CD4-positive, CD25-positive, alpha-beta regulatory T cell (primary cell): Measurements from ENCODE around the gene SRF. TPM values are rescaled to one million over a fixed set of nuclear protein-coding genes. Genes with fewer than 3 reads are reported as not detected.

Source experiments
- ATAC-seq, 2 donors: fragments of 150-1000 bp; cut with Tn5 transposase; one replicate each; pipeline ENCODE4 v1.10.0; 2021; ENCODE audit warnings: low read depth in 2 of 2, moderate number of reproducible peaks in 2 of 2, moderate library complexity in 1 of 2
- DNase-seq, 3 donors: peaks; one replicate each; pipeline versions ENCODE4 v3.0.0 to v3.0.0-alpha.2; 2012 to 2022; ENCODE audit warnings: mixed read lengths in 1 of 3
- H3K27ac ChIP-seq: one replicate; pipeline ENCODE4 v1.7.0; 2013; ENCODE audit warnings: mild to moderate bottlenecking, low read length; ENCODE audit not compliant: insufficient read depth, poor library complexity, severe bottlenecking
- H3K27me3 ChIP-seq: one replicate; pipeline ENCODE4 v1.7.0; 2013; ENCODE audit warnings: low read length; ENCODE audit not compliant: control insufficient read depth, insufficient read depth
- H3K36me3 ChIP-seq: one replicate; pipeline ENCODE4 v1.7.0; 2013; ENCODE audit warnings: mild to moderate bottlenecking, low read length, moderate library complexity; ENCODE audit not compliant: control insufficient read depth, insufficient read depth
- H3K4me1 ChIP-seq: 2 replicates; pipeline ENCODE4 v1.7.0; 2013; ENCODE audit warnings: mild to moderate bottlenecking, low read length; ENCODE audit not compliant: insufficient read depth, control insufficient read depth, poor library complexity, severe bottlenecking
- H3K4me3 ChIP-seq: one replicate; pipeline ENCODE4 v1.7.0; 2013; ENCODE audit warnings: low read depth, mild to moderate bottlenecking, low read length, moderate library complexity
- H3K9me3 ChIP-seq, 2 experiments: 1 replicate in 1 of 2; 2 replicates in 1 of 2; pipeline ENCODE4 v1.7.0; 2013; ENCODE audit warnings: low read length in 2 of 2, mild to moderate bottlenecking in 1 of 2, moderate library complexity in 1 of 2; ENCODE audit not compliant: control insufficient read depth in 2 of 2
- H3K27ac Mint-ChIP-seq, 3 donors: one replicate each; pipeline ENCODE4 v1.8.0; 2020 to 2022; ENCODE audit warnings: mild to moderate bottlenecking in 3 of 3, mixed read lengths in 3 of 3, moderate library complexity in 2 of 3
- H3K27me3 Mint-ChIP-seq: one replicate; pipeline ENCODE4 v1.8.0; 2022; ENCODE audit warnings: mild to moderate bottlenecking, mixed read lengths
- H3K36me3 Mint-ChIP-seq: one replicate; pipeline ENCODE4 v1.8.0; 2020; ENCODE audit warnings: mixed read lengths
- H3K4me1 Mint-ChIP-seq, 4 donors: one replicate each; pipeline ENCODE4 v1.8.0; 2020 to 2022; ENCODE audit warnings: mixed read lengths in 4 of 4, mild to moderate bottlenecking in 1 of 4
- H3K4me3 Mint-ChIP-seq, 4 donors: one replicate each; pipeline ENCODE4 v1.8.0; 2020 to 2022; ENCODE audit warnings: mild to moderate bottlenecking in 4 of 4, mixed read lengths in 4 of 4, moderate library complexity in 3 of 4
- H3K9me3 Mint-ChIP-seq, 7 donors: one replicate each; pipeline ENCODE4 v1.8.0; 2020 to 2022; ENCODE audit warnings: mixed read lengths in 7 of 7, mild to moderate bottlenecking in 3 of 7, moderate library complexity in 2 of 7
- polyA plus RNA-seq, 4 donors: library from polyadenylated mRNA; unstranded; fragments of 300-500 nt; fragmentation: Illumina TruSeq; gene quantifications; one replicate each; pipeline ENCODE4 v1.2.3, GENCODE V29; 2021
- total RNA-seq: library from RNA; stranded (reverse); gene quantifications from one replicate; pipeline ENCODE4 v1.2.3, GENCODE V29; 2022

SRF gene
- 24.0 TPM for total RNA-seq
- polyA plus RNA-seq: 1 to 10 TPM; 3.3 to 5.8 (median 4.5) TPM

DNA sequence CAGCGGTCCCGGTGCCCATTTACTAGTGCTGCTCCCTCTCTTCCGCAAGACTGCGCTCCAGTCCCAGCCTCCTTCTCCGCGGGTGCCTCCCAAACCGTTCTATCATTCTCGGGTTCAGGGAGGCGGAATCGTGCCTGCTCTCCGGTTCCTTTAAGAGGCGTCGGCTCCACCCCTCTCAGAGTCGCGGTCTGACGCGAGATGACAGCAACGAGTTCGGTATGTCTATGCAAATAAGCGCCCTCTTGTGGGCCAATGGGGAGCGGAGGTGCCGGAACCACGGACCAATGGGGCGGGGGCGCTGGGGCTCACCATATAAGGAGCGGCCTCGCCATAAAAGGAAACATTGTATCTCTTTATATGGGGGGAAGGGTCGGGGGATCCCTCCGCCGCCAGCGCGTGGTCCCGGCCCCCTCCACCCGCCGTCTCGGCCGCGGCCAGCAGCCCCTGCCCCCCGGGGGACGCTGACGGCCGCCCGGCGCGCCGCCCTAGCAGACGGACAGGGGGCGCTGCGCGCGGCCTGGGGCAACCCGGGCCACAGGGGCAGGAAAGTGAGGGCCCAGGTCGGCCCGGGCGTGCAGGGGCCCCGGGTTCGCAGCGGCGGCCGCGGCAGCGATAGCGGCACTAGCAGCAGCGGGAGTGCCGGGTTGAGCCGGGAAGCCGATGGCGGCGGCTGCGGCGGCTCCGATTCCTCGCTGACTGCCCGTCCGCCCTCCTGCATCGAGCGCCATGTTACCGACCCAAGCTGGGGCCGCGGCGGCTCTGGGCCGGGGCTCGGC is at the start of gene SRF:
SRF (plus strand) TSS at position 339 of the 776 bp plus-strand sequence; CDS start at position 727, 388 bp downstream.
- Histone ChIP-seq H3K27me3 (no peaks in the 10 kb centered on the region), H3K4me3 (peak within 1 kb of the TSS; percentile 88), H3K36me3 (peaks cover 7% of the 10 kb centered on the region), H3K9me3 (no peaks in the 10 kb centered on the region), H3K27ac (peak within 1 kb of the TSS; percentile 91), H3K4me1 (peaks cover 49% of the 10 kb centered on the region)
- no peaks in the 10 kb centered on the region for H3K9me3 Mint-ChIP-seq
- ATAC-seq (peak; percentile 75 to 77), DNase-seq (peak; percentile 98 to 99 (median 99))
- H3K36me3 Mint-ChIP-seq: peaks cover 3% of the 10 kb centered on the region
- H3K4me3 Mint-ChIP-seq: peak within 1 kb of the TSS; percentile 96 to 98 (median 98)
- H3K4me1 Mint-ChIP-seq: peaks cover 9 to 50% (median 35%) of the 10 kb centered on the region in 4 donors
- H3K27me3 Mint-ChIP-seq: peaks cover 5% of the 10 kb centered on the region
- H3K27ac Mint-ChIP-seq: peak within 1 kb of the TSS; percentile 98 to 100 (median 100)

DNA sequence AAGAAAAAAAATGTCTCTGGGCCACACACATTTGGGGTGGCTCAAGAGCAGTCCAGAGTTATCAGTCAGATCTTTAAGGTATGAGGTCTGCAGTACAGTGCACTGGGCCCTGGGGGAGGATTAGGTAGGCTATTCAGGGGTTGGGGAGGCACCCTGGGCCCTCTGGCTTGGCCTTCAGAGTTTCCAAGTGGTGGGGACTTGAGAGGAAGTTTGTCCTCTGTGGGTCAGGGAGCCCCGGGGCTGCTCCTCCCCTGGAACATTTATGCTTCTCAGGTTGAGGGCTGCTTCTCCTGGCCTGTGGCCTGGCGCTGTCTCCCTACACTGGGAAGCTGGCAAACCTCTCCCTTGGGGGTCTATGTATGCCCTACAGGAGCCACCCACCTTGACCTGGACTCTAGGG is 48.9 kb upstream of the SRF start:
- Histone ChIP-seq H3K4me3 (no peak overlapping the region), H3K27me3 (no peaks in the 10 kb centered on the region), H3K27ac (no peak overlapping the region), H3K9me3 (no peaks in the 10 kb centered on the region), H3K4me1 (no peaks in the 10 kb centered on the region), H3K36me3 (no peaks in the 10 kb centered on the region)
- DNase-seq (no peak), ATAC-seq (no peak)
- no peaks in the 10 kb centered on the region for H3K4me1 Mint-ChIP-seq
- H3K36me3 Mint-ChIP-seq: no peaks in the 10 kb centered on the region
- H3K27ac Mint-ChIP-seq: no peak overlapping the region
- no peak overlapping the region for H3K4me3 Mint-ChIP-seq
- H3K27me3 Mint-ChIP-seq: no peaks in the 10 kb centered on the region
- no peaks in the 10 kb centered on the region for H3K9me3 Mint-ChIP-seq

DNA sequence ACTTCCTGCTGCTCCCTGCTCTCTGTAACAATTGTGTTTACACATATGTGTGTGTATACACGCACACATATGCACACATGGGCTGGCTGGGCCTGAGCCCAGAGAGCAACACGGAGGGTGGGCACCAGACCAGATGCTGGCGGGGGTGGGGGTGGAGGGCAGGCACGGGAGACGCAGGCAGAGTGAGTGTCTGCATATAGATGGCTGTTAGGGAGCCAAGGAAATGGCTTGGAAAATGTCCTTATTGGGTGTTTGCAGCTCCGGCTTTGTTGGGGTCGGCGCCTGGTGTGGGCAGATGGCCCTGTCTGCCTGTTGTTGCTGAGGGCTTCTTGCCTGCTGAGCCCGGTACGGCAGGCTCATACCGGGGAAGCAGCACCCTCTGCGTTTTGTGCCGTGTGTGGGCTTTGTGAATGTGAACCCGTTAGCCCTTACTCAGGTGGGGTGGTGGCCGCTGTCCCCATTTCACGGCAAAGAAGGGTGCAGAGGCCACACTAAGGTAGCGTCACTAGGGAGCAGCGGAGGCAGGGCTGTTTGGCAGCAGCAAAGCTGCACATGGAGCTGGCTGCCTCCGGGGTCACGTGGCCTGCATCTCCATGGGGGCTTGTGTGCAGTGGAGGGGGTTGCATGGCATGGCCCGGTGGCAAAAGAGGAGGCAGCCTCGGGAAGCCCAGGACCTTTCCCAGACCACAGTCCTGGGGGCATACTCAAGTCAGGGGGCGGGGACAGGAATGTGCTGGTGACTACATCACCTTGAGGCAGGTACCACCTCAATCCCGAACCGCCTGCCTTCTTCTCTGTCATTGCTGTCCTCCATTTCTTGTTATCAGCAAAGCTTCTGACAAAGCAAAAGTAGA is 47.4 kb upstream of the SRF start:
- no peak for DNase-seq
- Histone ChIP-seq H3K4me1 (no peaks in the 10 kb centered on the region), H3K27ac (no peak overlapping the region), H3K36me3 (no peaks in the 10 kb centered on the region), H3K9me3 (no peaks in the 10 kb centered on the region), H3K4me3 (no peak overlapping the region), H3K27me3 (no peaks in the 10 kb centered on the region)
- no peak for ATAC-seq
- H3K4me1 Mint-ChIP-seq: no peaks in the 10 kb centered on the region
- H3K27ac Mint-ChIP-seq: no peak overlapping the region
- no peaks in the 10 kb centered on the region for H3K27me3 Mint-ChIP-seq
- H3K36me3 Mint-ChIP-seq: no peaks in the 10 kb centered on the region
- H3K9me3 Mint-ChIP-seq: no peaks in the 10 kb centered on the region
- no peak overlapping the region for H3K4me3 Mint-ChIP-seq

DNA sequence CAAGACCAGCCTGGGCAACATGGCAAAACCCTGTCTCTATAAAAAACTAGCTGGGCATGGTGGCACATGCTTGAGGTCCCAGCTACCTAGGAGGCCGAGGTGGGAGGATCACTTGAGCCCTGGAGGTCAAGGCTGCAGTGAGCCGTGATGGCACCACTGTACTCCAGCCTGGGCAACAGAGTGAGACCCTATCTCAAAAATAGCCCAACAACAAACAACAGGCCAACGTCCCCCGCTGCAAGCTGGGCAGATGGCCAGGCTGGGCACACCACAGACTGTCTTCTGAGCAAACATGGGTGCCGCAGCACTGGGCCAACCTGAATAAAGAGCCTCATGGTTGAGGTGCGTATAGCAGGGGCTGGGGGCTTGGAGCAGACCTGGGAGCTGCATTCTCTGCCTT is 46.6 kb upstream of the SRF start:
- Mint-ChIP-seq H3K27ac (no peak overlapping the region), H3K9me3 (no peaks in the 10 kb centered on the region), H3K4me3 (no peak overlapping the region), H3K27me3 (no peaks in the 10 kb centered on the region), H3K4me1 (no peaks in the 10 kb centered on the region), H3K36me3 (no peaks in the 10 kb centered on the region)
- H3K36me3 ChIP-seq: no peaks in the 10 kb centered on the region
- ATAC-seq (no peak), DNase-seq (no peak)
- no peak overlapping the region for H3K4me3 ChIP-seq
- no peaks in the 10 kb centered on the region for H3K27me3 ChIP-seq
- H3K9me3 ChIP-seq: no peaks in the 10 kb centered on the region
- no peaks in the 10 kb centered on the region for H3K4me1 ChIP-seq
- no peak overlapping the region for H3K27ac ChIP-seq

DNA sequence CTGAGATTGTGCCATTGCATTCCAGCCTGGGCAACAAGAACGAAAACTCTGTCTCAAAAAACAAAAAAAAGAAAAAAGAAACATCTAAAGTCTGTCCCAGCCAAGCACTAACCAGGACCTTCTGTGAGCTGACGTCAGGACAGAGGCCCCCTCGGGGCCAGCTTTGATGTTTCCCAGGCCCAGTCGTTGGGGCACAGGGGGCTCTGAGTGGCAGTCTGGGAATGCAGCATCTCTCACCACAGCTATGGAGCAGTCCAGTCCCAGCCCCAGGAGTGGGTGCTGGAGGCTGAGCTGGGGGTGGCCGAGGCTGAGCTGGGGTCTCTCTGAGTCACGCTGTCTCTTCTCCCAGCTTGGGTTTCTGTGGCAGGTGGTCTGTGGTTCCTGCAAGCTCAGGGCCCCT is 46.0 kb upstream of the SRF start:
- Mint-ChIP-seq H3K4me1 (no peaks in the 10 kb centered on the region), H3K27ac (no peak overlapping the region), H3K9me3 (no peaks in the 10 kb centered on the region), H3K27me3 (no peaks in the 10 kb centered on the region), H3K36me3 (no peaks in the 10 kb centered on the region), H3K4me3 (no peak overlapping the region)
- ATAC-seq (no peak), DNase-seq (no peak)
- H3K9me3 ChIP-seq: no peaks in the 10 kb centered on the region
- H3K4me1 ChIP-seq: no peaks in the 10 kb centered on the region
- no peaks in the 10 kb centered on the region for H3K27me3 ChIP-seq
- H3K4me3 ChIP-seq: no peak overlapping the region
- H3K36me3 ChIP-seq: no peaks in the 10 kb centered on the region
- no peak overlapping the region for H3K27ac ChIP-seq

DNA sequence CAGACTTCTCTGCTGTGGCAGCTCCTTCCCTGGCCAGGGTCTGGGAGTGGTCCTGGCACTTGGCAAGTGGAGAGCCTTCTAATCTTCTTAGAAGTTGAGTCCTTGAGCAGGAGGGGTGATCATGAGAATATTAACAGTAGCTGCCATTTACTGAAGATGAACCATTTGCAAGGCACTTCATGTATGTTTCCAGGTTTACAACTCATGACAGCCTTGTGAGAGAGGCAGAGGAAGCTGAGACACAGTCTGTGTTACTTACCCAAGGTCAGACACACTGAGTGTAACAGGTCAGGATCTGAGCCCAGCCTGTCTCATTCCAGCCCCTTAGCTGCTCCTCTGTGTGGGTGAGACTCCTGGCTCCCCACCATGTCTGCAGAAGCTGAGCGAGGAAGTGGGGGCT is 45.5 kb upstream of the SRF start:
- Mint-ChIP-seq H3K9me3 (no peaks in the 10 kb centered on the region), H3K36me3 (no peaks in the 10 kb centered on the region), H3K27ac (no peak overlapping the region), H3K27me3 (no peaks in the 10 kb centered on the region), H3K4me1 (no peaks in the 10 kb centered on the region), H3K4me3 (no peak overlapping the region)
- no peak for DNase-seq
- Histone ChIP-seq H3K27me3 (no peaks in the 10 kb centered on the region), H3K9me3 (no peaks in the 10 kb centered on the region), H3K4me1 (no peaks in the 10 kb centered on the region), H3K27ac (no peak overlapping the region), H3K36me3 (no peaks in the 10 kb centered on the region), H3K4me3 (no peak overlapping the region)
- no peak for ATAC-seq

DNA sequence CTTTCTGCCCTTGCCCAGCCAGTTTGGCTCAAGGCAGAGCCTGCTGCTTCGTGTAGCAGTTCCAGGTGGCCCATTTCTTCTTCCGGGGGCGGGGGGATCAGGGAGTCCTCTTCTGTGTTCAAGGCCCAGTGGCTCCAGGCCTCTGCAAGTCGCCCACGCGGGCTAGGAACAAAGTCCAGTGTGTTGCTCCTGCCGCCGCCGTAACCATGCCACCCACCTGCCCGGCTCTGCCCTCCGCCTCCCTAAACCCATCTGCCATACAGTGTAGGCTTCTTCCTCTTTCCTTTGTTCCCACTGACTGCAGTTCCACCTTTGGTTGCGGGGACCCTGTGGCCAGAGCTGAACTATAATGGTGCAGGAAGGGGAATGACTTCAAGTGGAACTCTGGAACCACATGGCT is 43.9 kb upstream of the SRF start:
- no peaks in the 10 kb centered on the region for H3K4me1 Mint-ChIP-seq
- no peak for ATAC-seq
- no peaks in the 10 kb centered on the region for H3K36me3 Mint-ChIP-seq

More for the DNA sequence above, 43.9 kb upstream of the SRF start:
- Histone ChIP-seq H3K27me3 (no peaks in the 10 kb centered on the region), H3K4me1 (no peaks in the 10 kb centered on the region), H3K4me3 (no peak overlapping the region), H3K36me3 (no peaks in the 10 kb centered on the region), H3K9me3 (no peaks in the 10 kb centered on the region), H3K27ac (no peak overlapping the region)
- peak overlapping the region in 1 of 3 donors; percentile 17 for H3K27ac Mint-ChIP-seq
- H3K4me3 Mint-ChIP-seq: no peak overlapping the region
- no peaks in the 10 kb centered on the region for H3K9me3 Mint-ChIP-seq
- DNase-seq: no peak
- peaks cover 4% of the 10 kb centered on the region for H3K27me3 Mint-ChIP-seq
